WTC11 (cell line): ENCODE results near the gene CTIF.

Source experiments
- E2F1 ChIP-seq: sonication (generic); formaldehyde crosslinking; IDR thresholded peaks from 2 replicates; pipeline ENCODE4 v1.8.0; 2022; ENCODE audit warnings: mild to moderate bottlenecking, missing genetic modification reagents
- GABPB1 ChIP-seq: sonication (generic); formaldehyde crosslinking; IDR thresholded peaks from 2 replicates; pipeline ENCODE4 v1.8.1; 2023; ENCODE audit warnings: mild to moderate bottlenecking, missing genetic modification reagents
- NFE2L1 ChIP-seq: sonication (generic); formaldehyde crosslinking; IDR thresholded peaks from 2 replicates; pipeline ENCODE4 v1.8.1; 2023; ENCODE audit warnings: missing genetic modification reagents
- ZNF671 ChIP-seq: fragments of 250-450 bp; sonication (Bioruptor Pico); IDR thresholded peaks from 2 replicates; pipeline ENCODE4 v1.8.0; 2021; ENCODE audit warnings: mild to moderate bottlenecking
- TF ChIP-seq, protein P1 (sequence below): fragments of 200-600 bp; IDR thresholded peaks from 2 replicates; pipeline ENCODE4 v1.8.0; 2022; ENCODE audit warnings: antibody characterized with exemption

GRCh38 chr18:48837676-48838075 is 298.8 kb downstream of the CTIF start:
- TF ChIP-seq E2F1 (CRISPR knock-in tag) (no peak), GABPB1 (CRISPR knock-in tag) (no peak), NFE2L1 (CRISPR knock-in tag) (no peak), ZNF671 (CRISPR knock-in tag) (no peak)
- TF ChIP-seq, protein P1, sequence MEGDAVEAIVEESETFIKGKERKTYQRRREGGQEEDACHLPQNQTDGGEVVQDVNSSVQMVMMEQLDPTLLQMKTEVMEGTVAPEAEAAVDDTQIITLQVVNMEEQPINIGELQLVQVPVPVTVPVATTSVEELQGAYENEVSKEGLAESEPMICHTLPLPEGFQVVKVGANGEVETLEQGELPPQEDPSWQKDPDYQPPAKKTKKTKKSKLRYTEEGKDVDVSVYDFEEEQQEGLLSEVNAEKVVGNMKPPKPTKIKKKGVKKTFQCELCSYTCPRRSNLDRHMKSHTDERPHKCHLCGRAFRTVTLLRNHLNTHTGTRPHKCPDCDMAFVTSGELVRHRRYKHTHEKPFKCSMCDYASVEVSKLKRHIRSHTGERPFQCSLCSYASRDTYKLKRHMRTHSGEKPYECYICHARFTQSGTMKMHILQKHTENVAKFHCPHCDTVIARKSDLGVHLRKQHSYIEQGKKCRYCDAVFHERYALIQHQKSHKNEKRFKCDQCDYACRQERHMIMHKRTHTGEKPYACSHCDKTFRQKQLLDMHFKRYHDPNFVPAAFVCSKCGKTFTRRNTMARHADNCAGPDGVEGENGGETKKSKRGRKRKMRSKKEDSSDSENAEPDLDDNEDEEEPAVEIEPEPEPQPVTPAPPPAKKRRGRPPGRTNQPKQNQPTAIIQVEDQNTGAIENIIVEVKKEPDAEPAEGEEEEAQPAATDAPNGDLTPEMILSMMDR, result no peak
